B cell (primary cell): ENCODE data around the gene DIP2B. TPM values are rescaled to one million over a fixed set of nuclear protein-coding genes. Genes with fewer than 3 reads are reported as not detected.

Experiments
- ATAC-seq: fragments of 200-7000 bp; cut with Tn5 transposase; one replicate; pipeline ENCODE4 v1.10.0; 2021; ENCODE audit warnings: low read depth, mild to moderate bottlenecking, moderate number of reproducible peaks, moderate library complexity
- CTCF ChIA-PET: fragments of 350-600 bp; sonication (Branson Sonifier 250); formaldehyde crosslinking; loops from one replicate; lab custom pipeline; 2021; ENCODE audit warnings: antibody characterized with exemption, inconsistent platforms; lab: Charles Lee
- POLR2A ChIA-PET: fragments of 350-600 bp; sonication (Branson Sonifier 250); formaldehyde crosslinking; loops from one replicate; lab custom pipeline; 2021; ENCODE audit warnings: antibody characterized with exemption; lab: Charles Lee
- DNase-seq: peaks from one replicate; pipeline ENCODE4 v3.0.0; 2013
- H2AFZ ChIP-seq: 2 replicates; pipeline ENCODE4 v1.6.1; 2012; ENCODE audit warnings: mild to moderate bottlenecking, low read depth, low read length; ENCODE audit not compliant: insufficient read depth, poor library complexity, severe bottlenecking
- H3K27ac ChIP-seq, 2 donors: 1 replicate in 1 of 2; 2 replicates in 1 of 2; pipeline ENCODE4 v1.5.1; 2012 to 2013; ENCODE audit warnings: low read length in 2 of 2, mild to moderate bottlenecking in 2 of 2, moderate library complexity in 1 of 2
- H3K27me3 ChIP-seq, 4 experiments: fragments of 200-600 bp in 1 of 4; sonication (generic) in 1 of 4; replicated peaks in 1 of 4; 1 replicate in 2 of 4; 2 replicates in 2 of 4; pipeline versions ENCODE4 v1.6.1 to v1.7.0; 2013 to 2016; ENCODE audit warnings: low read length in 3 of 4, mild to moderate bottlenecking in 2 of 4, mixed read lengths in 1 of 4, moderate library complexity in 1 of 4; ENCODE audit not compliant: insufficient read depth in 4 of 4, control insufficient read depth in 3 of 4; ENCODE audit errors: control extremely low read depth in 1 of 4
- H3K36me3 ChIP-seq, 2 experiments: replicated peaks in 1 of 2; 1 replicate in 1 of 2; 2 replicates in 1 of 2; pipeline versions ENCODE4 v1.6.1 to v1.7.1; 2013; ENCODE audit warnings: low read length in 1 of 2; ENCODE audit not compliant: insufficient read depth in 2 of 2, control insufficient read depth in 1 of 2; ENCODE audit errors: control extremely low read depth in 1 of 2, extremely low read depth in 1 of 2
- H3K4me1 ChIP-seq, 2 donors: fragments of 200-600 bp in 1 of 2; sonication (generic) in 1 of 2; 1 replicate in 1 of 2; 2 replicates in 1 of 2; pipeline versions ENCODE4 v1.5.1 to v1.6.1; 2013 to 2017; ENCODE audit warnings: low read length in 2 of 2; ENCODE audit not compliant: control insufficient read depth in 2 of 2, insufficient read depth in 2 of 2
- H3K4me2 ChIP-seq: replicated peaks from 2 replicates; pipeline ENCODE3; 2012; ENCODE audit warnings: mild to moderate bottlenecking, low read depth, low read length; ENCODE audit not compliant: poor library complexity, severe bottlenecking
- H3K4me3 ChIP-seq, 5 experiments: fragments of 200-600 bp in 1 of 5; sonication (generic) in 1 of 5; 1 replicate in 3 of 5; 2 replicates in 2 of 5; pipeline versions ENCODE4 v1.5.1 to v1.7.0; 2011 to 2016; ENCODE audit warnings: low read length in 4 of 5, mild to moderate bottlenecking in 4 of 5, low read depth in 2 of 5, control low read depth in 1 of 5, moderate library complexity in 1 of 5; ENCODE audit not compliant: insufficient read depth in 1 of 5; ENCODE audit errors: control extremely low read depth in 1 of 5, extremely low read depth in 1 of 5
- H3K79me2 ChIP-seq: fragments of 200-600 bp; sonication (generic); one replicate; pipeline ENCODE4 v1.6.0; 2016; ENCODE audit warnings: low read length; ENCODE audit not compliant: control insufficient read depth, insufficient read depth
- H3K9ac ChIP-seq: fragments of 200-600 bp; sonication (generic); 2 replicates; pipeline ENCODE4 v1.6.1; 2017; ENCODE audit warnings: mild to moderate bottlenecking, low read length, moderate library complexity
- H3K9me3 ChIP-seq, 3 donors: one replicate each; pipeline versions ENCODE4 v1.6.1 to v1.7.1; 2013; ENCODE audit warnings: low read length in 2 of 3; ENCODE audit not compliant: control insufficient read depth in 2 of 3, insufficient read depth in 1 of 3; ENCODE audit errors: control extremely low read depth in 1 of 3
- H4K20me1 ChIP-seq: 2 replicates; pipeline ENCODE4 v1.6.0; 2012; ENCODE audit warnings: mild to moderate bottlenecking, low read length; ENCODE audit not compliant: insufficient read depth, control insufficient read depth, poor library complexity, severe bottlenecking
- H3K27ac Mint-ChIP-seq: one replicate; pipeline ENCODE4 v1.8.0; 2021; ENCODE audit warnings: mixed read lengths
- H3K27me3 Mint-ChIP-seq: one replicate; pipeline ENCODE4 v1.8.0; 2021; ENCODE audit warnings: mixed read lengths
- H3K4me1 Mint-ChIP-seq: one replicate; pipeline ENCODE4 v1.8.0; 2021; ENCODE audit warnings: mixed read lengths
- H3K4me3 Mint-ChIP-seq: one replicate; pipeline ENCODE4 v1.8.0; 2021; ENCODE audit warnings: mixed read lengths
- H3K9me3 Mint-ChIP-seq: one replicate; pipeline ENCODE4 v1.8.0; 2022; ENCODE audit warnings: mixed read lengths; ENCODE audit not compliant: insufficient read depth
- CTCF ChIP-seq: fragments of 200-600 bp; IDR thresholded peaks from one replicate; pipeline ENCODE4 v1.8.0; 2022; ENCODE audit warnings: antibody characterized with exemption, mild to moderate bottlenecking
- EZH2 ChIP-seq: IDR thresholded peaks from 2 replicates; pipeline ENCODE4 v1.6.1; 2012; ENCODE audit warnings: borderline replicate concordance, low read depth, mild to moderate bottlenecking, moderate library complexity, low read length; ENCODE audit not compliant: insufficient read depth, poor library complexity, severe bottlenecking
- WGBS: methylation state at CpG from one replicate; pipeline ENCODE4 v1.1.5; 2013; ENCODE audit warnings: missing lambda C conversion rate; ENCODE audit not compliant: insufficient coverage; 5-methylcytosine and 5-hydroxymethylcytosine counted together
- intact Hi-C: fragments of 100-400 bp; cut with micrococcal nuclease; formaldehyde crosslinking; loops from one replicate; pipeline ENCODE4 v1.10.0; 2022
- polyA plus RNA-seq: library from polyadenylated mRNA; depleted of rRNA; stranded (reverse); fragments of >200 nt; gene quantifications from 2 replicates; pipeline ENCODE4 v1.2.3, GENCODE V29; 2012
- total RNA-seq, 2 donors: library from RNA; stranded (reverse); fragments of 120-200 nt in 1 of 2; gene quantifications; 1 replicate in 1 of 2; 2 replicates in 1 of 2; pipeline versions ENCODE4 v1.2.3 to v1.2.4, GENCODE V29; 2013 to 2022

The DIP2B gene
- total and polyA plus RNA-seq, 2 donors (not counting 1 experiment from before 2014, with no cell fraction given), result 16.4 to 38.8 TPM

- ChIA-PET POLR2A (interaction anchor here (0.8 to 1.9 kb wide), 3 partner anchors 9 to 14 kb away, joined by 3 to 10 read pairs (median 3); no protein-coding TSS in a partner anchor), CTCF (interaction anchor here (0.6 to 4.4 kb wide), 5 partner anchors 9 to 248 kb away, joined by 3 to 31 read pairs (median 4); partner anchors contain the start of gene DIP2B)
- Histone ChIP-seq H3K4me1 (peaks cover 86 to 97% of the 10 kb centered on the region in 2 donors), H3K4me3 (peak overlapping the region in 4 of 5 experiments; percentile 27 to 55 (median 38)), H2AFZ (peak overlapping the region; percentile 32), H3K27me3 (no peaks in the 10 kb centered on the region), H3K79me2 (peaks cover 88% of the 10 kb centered on the region), H3K27ac (peak overlapping the region; percentile 82 to 85), H3K9me3 (peaks cover 0 to 8% (median 3%) of the 10 kb centered on the region in 3 donors), H3K36me3 (peaks cover 0 to 3% of the 10 kb centered on the region in 2 experiments), H3K4me2 (peak overlapping the region; percentile 67), H3K9ac (peak overlapping the region; percentile 24), H4K20me1 (no peaks in the 10 kb centered on the region)
- no peaks in the 10 kb centered on the region for H3K9me3 Mint-ChIP-seq
- H3K4me1 Mint-ChIP-seq, result peaks cover 57% of the 10 kb centered on the region
- no peak for TF ChIP-seq CTCF
- TF ChIP-seq EZH2, result no peak
- H3K27me3 Mint-ChIP-seq, result no peaks in the 10 kb centered on the region
- H3K27ac Mint-ChIP-seq, result no peak overlapping the region
- WGBS, result 0% methylated on average over 1 of the region's 3 CpGs
- peak; percentile 70 for ATAC-seq
- intact Hi-C loops, result loop anchor here (1.0 to 2.0 kb wide), 2 partner anchors 11 to 247 kb away; partner anchors contain the start of gene ATF1
- H3K4me3 Mint-ChIP-seq, result no peak overlapping the region
- peak; percentile 86 for DNase-seq
Measured at GRCh38 chr12:50517421-50518048, 12.8 kb downstream of the DIP2B start.

GRCh38 chr12:50518090-50518489 lies 13.3 kb downstream of the DIP2B start:
- no peak overlapping the region for H3K27ac Mint-ChIP-seq
- peak overlapping the region; percentile 82 to 85 for H3K27ac ChIP-seq
- CTCF ChIA-PET, result interaction anchor here (0.6 to 4.4 kb wide), 5 partner anchors 9 to 247 kb away, joined by 3 to 31 read pairs (median 4); partner anchors contain the start of gene DIP2B

More at GRCh38 chr12:50518090-50518489, 13.3 kb downstream of the DIP2B start:
- no peak for TF ChIP-seq EZH2
- no peak for TF ChIP-seq CTCF
- no peak for ATAC-seq
- Histone ChIP-seq H3K27me3 (no peaks in the 10 kb centered on the region), H3K79me2 (peaks cover 88% of the 10 kb centered on the region), H3K4me1 (peaks cover 80 to 91% of the 10 kb centered on the region in 2 donors), H3K9me3 (peaks cover 0 to 8% (median 3%) of the 10 kb centered on the region in 3 donors), H3K36me3 (peaks cover 0 to 1% of the 10 kb centered on the region in 2 experiments), H2AFZ (no peak overlapping the region), H4K20me1 (no peaks in the 10 kb centered on the region), H3K9ac (peak overlapping the region; percentile 3), H3K4me3 (peak overlapping the region in 4 of 5 experiments; percentile 4 to 55 (median 32)), H3K4me2 (peak overlapping the region; percentile 67)
- H3K4me1 Mint-ChIP-seq, result peaks cover 54% of the 10 kb centered on the region
- H3K27me3 Mint-ChIP-seq, result no peaks in the 10 kb centered on the region
- no peaks in the 10 kb centered on the region for H3K9me3 Mint-ChIP-seq
- WGBS, result 60% methylated on average over 1 of the region's 11 CpGs
- DNase-seq, result no peak
- H3K4me3 Mint-ChIP-seq, result no peak overlapping the region
- POLR2A ChIA-PET, result interaction anchor here (0.7 to 1.9 kb wide), 6 partner anchors 8 to 870 kb away, joined by 3 to 10 read pairs (median 4); no protein-coding TSS in a partner anchor
- intact Hi-C loops, result no loop called here
